PFSK-1 (cell line): ENCODE results near the gene GATA3.

Experiments
- POLR2AphosphoS5 ChIP-seq: IDR thresholded peaks from 2 replicates; pipeline ENCODE4 v1.6.1; 2012; ENCODE audit warnings: low read depth, mild to moderate bottlenecking, control low read depth, low read length, moderate library complexity
- REST ChIP-seq, 2 experiments: IDR thresholded peaks; 2 replicates each; pipeline versions ENCODE4 v1.6.1 to v1.8.0; 2011 to 2012; ENCODE audit warnings: low read depth in 2 of 2, low read length in 2 of 2, control low read depth in 1 of 2, inconsistent platforms in 1 of 2, mild to moderate bottlenecking in 1 of 2, moderate library complexity in 1 of 2; ENCODE audit not compliant: insufficient read depth in 1 of 2
- TAF1 ChIP-seq: IDR thresholded peaks from 2 replicates; pipeline ENCODE4 v1.6.1; 2012; ENCODE audit warnings: low read length, control low read depth, borderline replicate concordance; ENCODE audit not compliant: insufficient read depth

GRCh38 chr10:8056871-8057331, 2.4 kb downstream of the GATA3 start:
- TF ChIP-seq REST (IDR thresholded peaks at IDR 0.05; ENCODE audit: insufficient read depth in 1 of 2, low read depth in 2 of 2, low read length in 2 of 2) = no peak
- no peak for TF ChIP-seq POLR2AphosphoS5
- no peak for TF ChIP-seq TAF1
